K562 (cell line): ENCODE measurements around the gene CYSRT1. TPM values are rescaled to one million over a fixed set of nuclear protein-coding genes. Genes with fewer than 3 reads are reported as not detected.

Source experiments
- BRD9 ChIP-seq: fragments of 450-650 bp; IDR thresholded peaks from 2 replicates; pipeline ENCODE4 v1.6.1; 2018; ENCODE audit warnings: low read depth; ENCODE audit not compliant: partially characterized antibody
- C11orf30 ChIP-seq: fragments of 450-650 bp; IDR thresholded peaks from 2 replicates; pipeline ENCODE4 v1.6.1; 2016; ENCODE audit warnings: low read depth, mild to moderate bottlenecking
- CAMTA2 ChIP-seq: fragments of 250-450 bp; sonication (Bioruptor Pico); conservative IDR thresholded peaks from 2 replicates; pipeline ENCODE4 v1.5.1; 2022
- CBX2 ChIP-seq: fragments of 200-600 bp; sonication (generic); IDR thresholded peaks from one replicate; pipeline ENCODE4 v1.6.1; 2012; ENCODE audit warnings: mild to moderate bottlenecking, low read length, inconsistent platforms; ENCODE audit not compliant: insufficient read depth, poor library complexity, severe bottlenecking
- CBX5 ChIP-seq: IDR thresholded peaks from 2 replicates; pipeline ENCODE4 v1.6.1; 2014; ENCODE audit warnings: low read depth, borderline replicate concordance
- COPS2 ChIP-seq: fragments of 450-650 bp; conservative IDR thresholded peaks from 2 replicates; pipeline ENCODE4 v1.6.1; 2016; ENCODE audit warnings: mild to moderate bottlenecking, moderate library complexity
- HNRNPL ChIP-seq: fragments of 200-400 bp; formaldehyde crosslinking; IDR thresholded peaks from 2 replicates; pipeline ENCODE4 v1.6.1; 2017; ENCODE audit warnings: low read depth, mild to moderate bottlenecking, low read length
- LARP7 ChIP-seq: fragments of 450-650 bp; IDR thresholded peaks from 2 replicates; pipeline ENCODE4 v1.6.1; 2016
- NFRKB ChIP-seq: fragments of 450-650 bp; IDR thresholded peaks from 2 replicates; pipeline ENCODE4 v1.6.1; 2016; ENCODE audit warnings: low read depth
- PRMT5 ChIP-seq: sonication (generic); formaldehyde crosslinking; IDR thresholded peaks from 2 replicates; pipeline ENCODE4 v1.5.0; 2020; ENCODE audit warnings: missing genetic modification reagents
- STAT5B ChIP-seq: fragments of 250-450 bp; sonication (Bioruptor Pico); IDR thresholded peaks from 2 replicates; pipeline ENCODE4 v1.8.0; 2021; ENCODE audit warnings: mild to moderate bottlenecking, inconsistent platforms
- TGIF2 ChIP-seq: sonication (generic); formaldehyde crosslinking; IDR thresholded peaks from 2 replicates; pipeline ENCODE4 v1.8.1; 2022; ENCODE audit warnings: mild to moderate bottlenecking, missing genetic modification reagents, moderate library complexity
- U2AF2 ChIP-seq: fragments of 200-400 bp; formaldehyde crosslinking; optimal IDR thresholded peaks from 2 replicates; pipeline ENCODE3; 2017; ENCODE audit warnings: low read depth, mild to moderate bottlenecking, low read length
- ZFP91 ChIP-seq: sonication (generic); formaldehyde crosslinking; IDR thresholded peaks from 2 replicates; pipeline ENCODE4 v1.8.0; 2022; ENCODE audit warnings: mild to moderate bottlenecking, missing genetic modification reagents
- polyA plus RNA-seq, 8 experiments: library from polyadenylated mRNA; depleted of rRNA in 4 of 8; stranded (reverse) in 5 of 8; unstranded in 3 of 8; fragments of >200 nt; fragmentation: Nextera tagmentation in 2 of 8; fragmentation: Illumina TruSeq in 1 of 8; extraction: Ambion mirVana in 2 of 8; extraction: Trizol in 1 of 8; gene quantifications; 2 replicates each; pipeline versions ENCODE4 v1.2.1 to v1.2.3, GENCODE V29; 2011 to 2014; ENCODE audit warnings: inconsistent platforms in 1 of 8, missing spikeins in 1 of 8
- total RNA-seq, 7 experiments: library from RNA; depleted of rRNA in 6 of 7; stranded (reverse); fragments of >200 nt in 6 of 7; fragmentation: Illumina TruSeq in 2 of 7; extraction: Trizol in 2 of 7; gene quantifications; 2 replicates each; pipeline versions ENCODE4 v1.2.1 to v1.2.3, GENCODE V29; 2011 to 2021; ENCODE audit warnings: low replicate concordance in 1 of 7
- TF ChIP-seq, protein P1 (sequence below): fragments of 450-650 bp; IDR thresholded peaks from 2 replicates; pipeline ENCODE4 v1.6.1; 2016; ENCODE audit warnings: low read depth, mild to moderate bottlenecking, moderate library complexity
- TF ChIP-seq, protein P2 (sequence below): sonication (generic); formaldehyde crosslinking; IDR thresholded peaks from 2 replicates; pipeline ENCODE4 v1.8.0; 2022; ENCODE audit warnings: missing genetic modification reagents, mild to moderate bottlenecking, borderline replicate concordance
- TF ChIP-seq, protein P3 (sequence below): fragments of 450-650 bp; IDR thresholded peaks from 2 replicates; pipeline ENCODE4 v1.6.1; 2016
- TF ChIP-seq, protein P4 (sequence below), 2 experiments: IDR thresholded peaks; 2 replicates each; pipeline ENCODE4 v1.6.1; 2011; ENCODE audit warnings: borderline replicate concordance in 1 of 2, control low read depth in 1 of 2, low read depth in 1 of 2, low read length in 1 of 2, mild to moderate bottlenecking in 1 of 2, mixed read lengths in 1 of 2, moderate library complexity in 1 of 2; ENCODE audit not compliant: insufficient read depth in 1 of 2, insufficient read length in 1 of 2, poor library complexity in 1 of 2, severe bottlenecking in 1 of 2; ENCODE audit errors: extremely low read depth in 1 of 2
- TF ChIP-seq, protein P5 (sequence below): IDR thresholded peaks from 2 replicates; pipeline ENCODE4 v1.6.1; 2014; ENCODE audit warnings: antibody characterized with exemption

Gene CYSRT1
- total and polyA plus RNA-seq, 9 of the 15 experiments (the other 6 are each of a cell fraction or from before 2014, with no cell fraction given) = 0.04 to 1.4 (median 0.42) TPM; not detected in 3

DNA sequence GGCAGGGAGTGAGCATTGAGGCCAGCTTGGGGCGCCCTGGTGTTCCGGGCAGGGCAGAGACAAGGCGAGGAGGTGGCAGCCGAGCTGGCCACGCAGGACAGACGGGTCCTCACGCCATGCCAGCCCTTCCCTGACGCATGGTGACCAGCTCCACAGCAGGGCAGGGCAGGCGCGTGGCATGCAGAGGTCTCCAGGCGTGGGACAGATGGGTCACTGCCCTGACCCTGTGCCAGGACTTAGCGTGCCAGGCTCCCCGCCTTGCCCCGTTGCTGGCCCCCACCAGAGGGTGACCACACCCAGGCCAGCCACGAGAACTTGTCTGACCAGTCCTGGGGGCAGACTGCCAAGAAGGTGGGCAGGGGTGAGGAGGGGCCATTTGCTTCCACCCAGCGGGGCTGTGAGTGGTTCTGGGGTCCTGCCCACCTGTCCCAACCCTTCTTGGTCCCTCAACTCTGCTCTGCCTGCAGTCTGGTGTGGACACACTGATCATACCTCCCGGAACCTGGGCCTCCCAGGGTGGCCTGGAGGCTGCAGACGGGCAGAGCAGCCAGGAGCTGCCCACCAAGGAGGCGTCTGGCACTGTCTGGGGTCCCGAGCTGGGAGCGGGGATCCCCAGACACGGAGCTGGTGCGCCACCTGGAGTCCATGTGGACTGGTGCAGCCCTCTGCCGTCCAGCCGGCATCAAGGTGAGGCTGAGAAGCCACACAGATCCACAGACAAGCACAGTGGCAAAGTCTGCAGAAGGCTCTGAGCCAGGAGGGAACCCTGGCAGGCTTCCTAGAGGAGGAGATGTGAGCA is 2.3 kb downstream of the CYSRT1 start, which contains the start of gene RNF224 (continued):
- TF ChIP-seq, protein P1, sequence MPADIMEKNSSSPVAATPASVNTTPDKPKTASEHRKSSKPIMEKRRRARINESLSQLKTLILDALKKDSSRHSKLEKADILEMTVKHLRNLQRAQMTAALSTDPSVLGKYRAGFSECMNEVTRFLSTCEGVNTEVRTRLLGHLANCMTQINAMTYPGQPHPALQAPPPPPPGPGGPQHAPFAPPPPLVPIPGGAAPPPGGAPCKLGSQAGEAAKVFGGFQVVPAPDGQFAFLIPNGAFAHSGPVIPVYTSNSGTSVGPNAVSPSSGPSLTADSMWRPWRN = no peak
- no peak for TF ChIP-seq TGIF2 (CRISPR knock-in tag)
- no peak for TF ChIP-seq CBX5
- TF ChIP-seq, protein P2, sequence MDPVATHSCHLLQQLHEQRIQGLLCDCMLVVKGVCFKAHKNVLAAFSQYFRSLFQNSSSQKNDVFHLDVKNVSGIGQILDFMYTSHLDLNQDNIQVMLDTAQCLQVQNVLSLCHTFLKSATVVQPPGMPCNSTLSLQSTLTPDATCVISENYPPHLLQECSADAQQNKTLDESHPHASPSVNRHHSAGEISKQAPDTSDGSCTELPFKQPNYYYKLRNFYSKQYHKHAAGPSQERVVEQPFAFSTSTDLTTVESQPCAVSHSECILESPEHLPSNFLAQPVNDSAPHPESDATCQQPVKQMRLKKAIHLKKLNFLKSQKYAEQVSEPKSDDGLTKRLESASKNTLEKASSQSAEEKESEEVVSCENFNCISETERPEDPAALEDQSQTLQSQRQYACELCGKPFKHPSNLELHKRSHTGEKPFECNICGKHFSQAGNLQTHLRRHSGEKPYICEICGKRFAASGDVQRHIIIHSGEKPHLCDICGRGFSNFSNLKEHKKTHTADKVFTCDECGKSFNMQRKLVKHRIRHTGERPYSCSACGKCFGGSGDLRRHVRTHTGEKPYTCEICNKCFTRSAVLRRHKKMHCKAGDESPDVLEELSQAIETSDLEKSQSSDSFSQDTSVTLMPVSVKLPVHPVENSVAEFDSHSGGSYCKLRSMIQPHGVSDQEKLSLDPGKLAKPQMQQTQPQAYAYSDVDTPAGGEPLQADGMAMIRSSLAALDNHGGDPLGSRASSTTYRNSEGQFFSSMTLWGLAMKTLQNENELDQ (CRISPR knock-in tag) = no peak
- TF ChIP-seq C11orf30 = no peak
- no peak for TF ChIP-seq HNRNPL
- TF ChIP-seq PRMT5 = no peak
- TF ChIP-seq, protein P3, sequence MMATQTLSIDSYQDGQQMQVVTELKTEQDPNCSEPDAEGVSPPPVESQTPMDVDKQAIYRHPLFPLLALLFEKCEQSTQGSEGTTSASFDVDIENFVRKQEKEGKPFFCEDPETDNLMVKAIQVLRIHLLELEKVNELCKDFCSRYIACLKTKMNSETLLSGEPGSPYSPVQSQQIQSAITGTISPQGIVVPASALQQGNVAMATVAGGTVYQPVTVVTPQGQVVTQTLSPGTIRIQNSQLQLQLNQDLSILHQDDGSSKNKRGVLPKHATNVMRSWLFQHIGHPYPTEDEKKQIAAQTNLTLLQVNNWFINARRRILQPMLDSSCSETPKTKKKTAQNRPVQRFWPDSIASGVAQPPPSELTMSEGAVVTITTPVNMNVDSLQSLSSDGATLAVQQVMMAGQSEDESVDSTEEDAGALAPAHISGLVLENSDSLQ = no peak
- peak; percentile 69 for TF ChIP-seq BRD9
- no peak for TF ChIP-seq ZFP91 (CRISPR knock-in tag)
- TF ChIP-seq, protein P4, sequence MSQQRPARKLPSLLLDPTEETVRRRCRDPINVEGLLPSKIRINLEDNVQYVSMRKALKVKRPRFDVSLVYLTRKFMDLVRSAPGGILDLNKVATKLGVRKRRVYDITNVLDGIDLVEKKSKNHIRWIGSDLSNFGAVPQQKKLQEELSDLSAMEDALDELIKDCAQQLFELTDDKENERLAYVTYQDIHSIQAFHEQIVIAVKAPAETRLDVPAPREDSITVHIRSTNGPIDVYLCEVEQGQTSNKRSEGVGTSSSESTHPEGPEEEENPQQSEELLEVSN (IDR thresholded peaks at IDR 0.05; ENCODE audit: borderline replicate concordance in 1 of 2, extremely low read depth in 1 of 2, insufficient read depth in 1 of 2, insufficient read length in 1 of 2, low read depth in 1 of 2, low read length in 1 of 2, poor library complexity in 1 of 2, severe bottlenecking in 1 of 2) = no peak
- TF ChIP-seq U2AF2 = no peak
- no peak for TF ChIP-seq COPS2
- TF ChIP-seq NFRKB = no peak
- TF ChIP-seq CAMTA2 (CRISPR knock-in tag) = no peak
- no peak for TF ChIP-seq CBX2
- TF ChIP-seq, protein P5, sequence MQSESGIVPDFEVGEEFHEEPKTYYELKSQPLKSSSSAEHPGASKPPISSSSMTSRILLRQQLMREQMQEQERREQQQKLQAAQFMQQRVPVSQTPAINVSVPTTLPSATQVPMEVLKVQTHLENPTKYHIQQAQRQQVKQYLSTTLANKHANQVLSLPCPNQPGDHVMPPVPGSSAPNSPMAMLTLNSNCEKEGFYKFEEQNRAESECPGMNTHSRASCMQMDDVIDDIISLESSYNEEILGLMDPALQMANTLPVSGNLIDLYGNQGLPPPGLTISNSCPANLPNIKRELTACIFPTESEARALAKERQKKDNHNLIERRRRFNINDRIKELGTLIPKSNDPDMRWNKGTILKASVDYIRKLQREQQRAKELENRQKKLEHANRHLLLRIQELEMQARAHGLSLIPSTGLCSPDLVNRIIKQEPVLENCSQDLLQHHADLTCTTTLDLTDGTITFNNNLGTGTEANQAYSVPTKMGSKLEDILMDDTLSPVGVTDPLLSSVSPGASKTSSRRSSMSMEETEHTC = no peak
- no peak for TF ChIP-seq LARP7
- no peak for TF ChIP-seq STAT5B (CRISPR knock-in tag)
